ENCODE measurements around the gene LNPEP.
A peak's percentile ranks its signal among the peaks of the same experiment; 100 is the strongest.

The LNPEP gene

GRCh38 chr5:96902876-96903275 lies 33.0 kb upstream of the LNPEP start:
- Histone ChIP-seq H3K4me2 (ENCODE audit: low read length) (no peak overlapping the region), H3K4me1 (ENCODE audit: control insufficient read depth, low read length) (peaks cover 15% of the 10 kb centered on the region), H3F3A (ENCODE audit: control insufficient read depth, insufficient read depth) (0 out of 2 replicates have a peak, but pooled peaks cover 2% of the 10 kb centered on the region), H3K9me2 (replicated peaks; ENCODE audit: control insufficient read depth, low read length) (no peaks in the 10 kb centered on the region), H3K79me2 (ENCODE audit: control insufficient read depth, low read length) (no peaks in the 10 kb centered on the region), H3K9me3 (ENCODE audit: control insufficient read depth, insufficient read depth, low read length) (no peaks in the 10 kb centered on the region), H3K36me3 (ENCODE audit: control insufficient read depth, low read length) (peaks cover 28% of the 10 kb centered on the region), H3K4me3 (ENCODE audit: low read length) (no peak overlapping the region), H4K20me1 (ENCODE audit: control insufficient read depth, insufficient read depth, low read depth, low read length) (no peaks in the 10 kb centered on the region), H3K27ac (ENCODE audit: low read depth, low read length) (no peak overlapping the region), H3K27me3 (ENCODE audit: control insufficient read depth, low read length) (no peaks in the 10 kb centered on the region)
- no peak for TF ChIP-seq CTCF (IDR thresholded peaks at IDR 0.05; ENCODE audit: low read depth, low read length, poor library complexity, severe bottlenecking)
- no peak for TF ChIP-seq EZH2phosphoT487 (IDR thresholded peaks at IDR 0.05; ENCODE audit: borderline replicate concordance, low read length)

DNA sequence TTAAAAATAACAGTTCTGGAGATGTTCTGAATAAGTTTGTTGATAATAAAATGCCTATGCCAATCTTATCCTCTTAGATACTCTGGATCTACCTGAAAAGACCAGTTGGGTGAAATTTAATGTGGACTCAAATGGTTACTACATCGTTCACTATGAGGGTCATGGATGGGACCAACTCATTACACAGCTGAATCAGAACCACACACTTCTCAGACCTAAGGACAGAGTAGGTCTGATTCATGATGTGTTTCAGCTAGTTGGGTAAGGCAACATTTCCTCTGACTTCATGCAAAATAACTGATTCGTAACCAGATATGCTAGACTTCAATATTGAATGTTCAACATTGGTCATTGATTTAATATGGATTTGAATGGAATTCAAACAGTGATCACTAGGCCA lies 32.6 kb upstream of the LNPEP start:
- no peaks in the 10 kb centered on the region for H3K9me2 ChIP-seq (replicated peaks; ENCODE audit: control insufficient read depth, low read length)
- H3K4me1 ChIP-seq (ENCODE audit: control insufficient read depth, low read length), result peaks cover 15% of the 10 kb centered on the region
- H3K4me3 ChIP-seq (ENCODE audit: low read length), result no peak overlapping the region
- TF ChIP-seq EZH2phosphoT487 (IDR thresholded peaks at IDR 0.05; ENCODE audit: borderline replicate concordance, low read length) (no peak), CTCF (IDR thresholded peaks at IDR 0.05; ENCODE audit: low read depth, low read length, poor library complexity, severe bottlenecking) (no peak)
- H3K4me2 ChIP-seq (ENCODE audit: low read length), result no peak overlapping the region
- no peaks in the 10 kb centered on the region for H4K20me1 ChIP-seq (ENCODE audit: control insufficient read depth, insufficient read depth, low read depth, low read length)
- no peaks in the 10 kb centered on the region for H3K27me3 ChIP-seq (ENCODE audit: control insufficient read depth, low read length)
- H3K27ac ChIP-seq (ENCODE audit: low read depth, low read length), result no peak overlapping the region
- 0 out of 2 replicates have a peak, but pooled peaks cover 2% of the 10 kb centered on the region for H3F3A ChIP-seq (ENCODE audit: control insufficient read depth, insufficient read depth)
- H3K36me3 ChIP-seq (ENCODE audit: control insufficient read depth, low read length), result peaks cover 28% of the 10 kb centered on the region
- H3K79me2 ChIP-seq (ENCODE audit: control insufficient read depth, low read length), result no peaks in the 10 kb centered on the region
- H3K9me3 ChIP-seq (ENCODE audit: control insufficient read depth, insufficient read depth, low read length), result no peaks in the 10 kb centered on the region

- peaks cover 33% of the 10 kb centered on the region for H3K36me3 ChIP-seq (ENCODE audit: control insufficient read depth, low read length)
Observed at GRCh38 chr5:96904054-96904931, 31.6 kb upstream of the LNPEP start.

More at GRCh38 chr5:96904054-96904931, 31.6 kb upstream of the LNPEP start:
- Histone ChIP-seq H3K9me3 (ENCODE audit: control insufficient read depth, insufficient read depth, low read length) (no peaks in the 10 kb centered on the region), H3K4me2 (ENCODE audit: low read length) (0 out of 2 replicates have a peak overlapping the region, but pooled peaks have one; percentile 4), H3K27me3 (ENCODE audit: control insufficient read depth, low read length) (no peaks in the 10 kb centered on the region), H3K4me3 (ENCODE audit: low read length) (no peak overlapping the region), H3F3A (ENCODE audit: control insufficient read depth, insufficient read depth) (no peaks in the 10 kb centered on the region), H4K20me1 (ENCODE audit: control insufficient read depth, insufficient read depth, low read depth, low read length) (no peaks in the 10 kb centered on the region), H3K79me2 (ENCODE audit: control insufficient read depth, low read length) (no peaks in the 10 kb centered on the region), H3K9me2 (replicated peaks; ENCODE audit: control insufficient read depth, low read length) (no peaks in the 10 kb centered on the region), H3K27ac (ENCODE audit: low read depth, low read length) (no peak overlapping the region), H3K4me1 (ENCODE audit: control insufficient read depth, low read length) (peaks cover 15% of the 10 kb centered on the region)
- TF ChIP-seq CTCF (IDR thresholded peaks at IDR 0.05; ENCODE audit: low read depth, low read length, poor library complexity, severe bottlenecking) (no peak), EZH2phosphoT487 (IDR thresholded peaks at IDR 0.05; ENCODE audit: borderline replicate concordance, low read length) (no peak)
